HG03378 (cell line): Measurements from ENCODE around the gene TMEM119.
"Not testable (repeated sequence)": the region's sequence is repeated elsewhere in the genome, so short reads cannot be mapped to it uniquely, and the experiment has no call there.

Source experiments
- ATAC-seq: cut with Tn5 transposase; IDR thresholded peaks from one replicate; pipeline ENCODE4 v1.9.1; 2021; ENCODE audit warnings: mild to moderate bottlenecking, moderate library complexity; ENCODE audit not compliant: unreplicated experiment

TMEM119 gene

GRCh38 chr12:108589028-108589839 lies 8.7 kb downstream of the TMEM119 start:
- ATAC-seq = no peak

- ATAC-seq = no peak
Measured at GRCh38 chr12:108587826-108588225, 10.1 kb downstream of the TMEM119 start.

- ATAC-seq = no peak
Measured at GRCh38 chr12:108586306-108586705, 11.6 kb downstream of the TMEM119 start.

DNA sequence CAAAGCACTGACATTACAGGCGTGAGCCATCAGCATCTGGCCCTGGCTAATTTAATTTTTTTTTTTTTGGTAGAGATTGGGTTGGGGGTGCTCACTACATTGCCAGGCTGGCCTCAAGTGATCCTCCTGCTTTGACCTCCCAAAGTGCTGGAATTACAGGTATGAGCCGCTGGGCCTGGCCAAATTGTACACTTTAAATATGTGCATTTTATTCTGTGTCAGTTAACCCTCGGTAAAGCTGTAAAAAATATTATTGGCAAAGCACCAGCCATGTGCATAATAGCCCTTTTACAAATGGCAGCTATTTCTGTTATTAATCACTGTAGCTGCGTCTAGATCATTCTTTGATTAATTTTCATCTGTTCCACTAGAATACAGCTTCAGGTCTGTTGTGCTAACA lies 12.0 kb downstream of the TMEM119 start:
- ATAC-seq = no peak

- ATAC-seq = no peak
Measured at GRCh38 chr12:108584456-108585065, 13.3 kb downstream of the TMEM119 start.

DNA sequence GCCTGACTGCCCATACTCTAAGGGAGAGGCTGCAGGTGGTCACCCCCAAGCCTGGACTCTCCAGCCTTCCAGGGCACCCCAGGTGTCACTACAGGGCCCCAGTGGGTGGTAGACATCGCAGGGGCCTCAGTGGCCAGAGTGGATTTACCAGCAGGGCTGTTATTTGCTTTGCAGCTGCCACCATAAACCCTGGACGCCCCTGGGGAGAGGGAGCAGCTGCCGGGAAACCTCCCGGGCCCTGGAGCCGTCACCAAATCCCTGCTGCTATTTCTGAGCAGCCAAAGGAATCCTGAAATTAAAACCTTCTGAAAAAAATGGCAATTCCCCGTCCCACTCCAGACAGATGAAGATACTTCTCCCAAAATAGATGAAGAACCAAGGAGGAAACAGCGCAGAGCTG lies 13.9 kb downstream of the TMEM119 start:
- ATAC-seq = no peak

- no peak for ATAC-seq
Measured at GRCh38 chr12:108582978-108583770, 14.7 kb downstream of the TMEM119 start.

- ATAC-seq = no peak
Measured at GRCh38 chr12:108582509-108582908, 15.4 kb downstream of the TMEM119 start.

GRCh38 chr12:108581311-108582227 lies 16.3 kb downstream of the TMEM119 start:
- ATAC-seq = no peak

DNA sequence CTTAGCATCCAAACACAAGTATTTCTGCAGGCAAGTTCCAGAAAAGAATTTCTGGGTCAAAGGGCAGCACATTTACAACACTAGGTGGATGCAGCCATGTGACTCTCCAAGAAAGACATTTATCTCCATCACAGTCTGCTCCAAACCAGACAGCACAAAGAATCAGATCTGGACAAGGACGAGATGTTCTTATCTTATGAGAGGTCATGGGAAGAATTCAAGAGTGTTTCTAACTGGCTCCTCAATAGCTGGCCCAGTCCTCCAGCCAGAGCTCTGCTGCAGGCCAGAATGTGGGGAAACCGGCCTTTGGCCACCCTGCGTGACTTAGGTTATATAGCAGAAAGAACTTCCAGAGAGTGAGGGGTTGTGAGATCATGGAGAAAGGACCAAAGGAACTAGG lies 17.4 kb downstream of the TMEM119 start:
- no peak for ATAC-seq

DNA sequence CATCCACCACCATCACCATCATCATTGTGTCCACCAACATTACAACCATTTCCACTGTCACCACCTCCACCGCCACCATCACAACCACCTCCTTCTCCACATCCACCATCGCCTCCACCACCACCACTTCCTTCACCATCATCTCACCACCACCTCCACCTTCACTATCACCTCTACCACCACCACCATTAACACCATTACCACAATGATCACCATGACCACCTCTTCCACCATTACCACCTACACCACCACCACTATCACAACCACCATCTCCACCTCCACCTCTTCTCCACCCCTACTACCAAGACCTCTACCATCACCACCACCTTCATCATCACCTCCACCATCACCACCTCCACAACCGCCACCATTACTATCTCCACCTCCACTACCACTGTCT lies 19.1 kb downstream of the TMEM119 start:
- ATAC-seq = no peak

- ATAC-seq = no peak
Measured at GRCh38 chr12:108578264-108578663, 19.6 kb downstream of the TMEM119 start.

DNA sequence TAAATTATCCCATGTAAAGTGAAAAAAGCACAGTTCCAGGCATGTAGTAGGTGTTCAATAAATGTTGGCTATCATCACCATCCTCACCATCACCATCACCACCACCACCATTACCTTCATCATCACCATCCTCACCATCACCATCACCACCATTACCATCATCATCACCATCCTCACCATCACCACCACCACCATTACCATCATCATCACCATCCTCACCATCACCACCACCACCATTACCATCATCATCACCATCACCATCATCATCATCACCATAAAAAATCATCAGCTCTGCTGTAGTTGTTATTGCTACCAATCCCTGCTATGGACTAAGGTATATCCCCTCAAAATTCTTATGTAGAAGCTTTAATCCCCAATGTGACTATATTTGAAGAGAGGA lies 20.4 kb downstream of the TMEM119 start:
- ATAC-seq = no peak

- no peak for ATAC-seq
Measured at GRCh38 chr12:108576660-108577234, 21.1 kb downstream of the TMEM119 start.

DNA sequence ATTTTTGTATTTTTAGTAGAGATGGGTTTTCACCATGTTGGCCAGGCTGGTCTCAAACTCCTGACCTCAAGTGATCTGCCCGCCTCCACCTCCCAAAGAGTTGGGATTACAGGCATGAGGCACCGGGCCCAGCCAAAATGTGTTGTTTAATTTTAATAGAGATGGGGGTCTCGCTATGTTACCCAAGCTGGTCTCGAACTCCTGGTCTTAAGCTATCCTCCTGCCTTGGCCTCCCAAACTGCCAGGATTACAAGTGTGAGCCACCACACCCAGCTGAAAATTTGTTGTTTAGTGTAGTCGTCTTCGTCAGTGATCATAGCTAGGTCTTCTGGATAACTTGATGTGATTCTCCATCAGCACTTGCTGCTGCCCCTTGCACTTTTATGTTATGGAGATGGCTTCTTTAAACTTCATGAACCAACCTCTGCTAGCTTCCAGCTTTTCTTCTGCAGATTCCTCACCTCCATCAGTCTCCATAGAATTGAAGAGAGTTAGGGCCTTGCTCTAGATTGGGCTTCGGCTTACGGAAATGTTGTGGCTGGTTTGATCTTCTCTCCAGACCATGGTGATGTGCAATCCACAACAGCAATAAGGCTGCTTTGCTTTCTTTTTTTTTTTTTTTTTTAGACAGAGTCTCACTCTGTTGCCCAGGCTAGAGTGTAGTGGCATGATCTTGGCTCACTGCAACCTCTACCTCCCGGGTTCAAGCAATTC lies 22.5 kb downstream of the TMEM119 start:
- ATAC-seq = no peak

DNA sequence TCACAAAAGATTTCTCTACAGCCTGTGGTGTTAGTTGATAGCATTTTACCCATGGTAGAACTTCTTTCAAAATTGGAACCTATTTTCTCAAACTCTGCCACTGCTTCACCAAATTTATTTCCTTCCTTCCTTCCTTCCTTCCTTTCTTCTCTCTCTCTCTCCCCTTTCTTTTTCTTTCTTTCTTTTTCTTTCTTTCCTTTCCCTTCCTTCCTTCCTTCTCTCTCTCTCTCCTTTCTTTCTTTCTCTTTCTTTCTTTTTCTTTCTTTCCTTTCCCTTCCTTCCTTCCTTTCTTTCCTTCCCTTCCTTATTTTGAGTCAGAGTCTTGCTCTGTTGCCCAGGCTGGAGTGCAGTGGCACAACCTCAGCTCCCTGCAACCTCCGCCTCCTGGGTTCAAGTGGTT lies 23.6 kb downstream of the TMEM119 start:
- ATAC-seq = not testable (repeated sequence)

DNA sequence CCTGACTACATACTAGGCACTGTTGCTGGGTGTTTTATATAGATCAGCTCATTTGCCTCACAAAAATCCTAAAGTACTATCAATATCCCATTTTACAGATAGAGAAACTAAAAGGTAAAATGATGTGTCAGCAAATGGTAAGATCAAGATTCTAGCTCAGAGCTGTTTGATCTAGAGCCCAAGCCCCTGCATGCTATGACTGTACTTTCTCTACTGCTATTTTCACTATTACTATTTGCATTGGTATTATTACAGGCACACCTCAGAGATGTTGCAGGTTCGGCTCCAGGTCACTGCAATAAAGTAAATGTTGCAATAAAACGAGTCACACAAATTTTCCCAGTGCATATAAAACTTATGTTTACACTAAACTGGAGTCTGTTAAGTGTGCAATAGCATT lies 24.6 kb downstream of the TMEM119 start:
- no peak for ATAC-seq

DNA sequence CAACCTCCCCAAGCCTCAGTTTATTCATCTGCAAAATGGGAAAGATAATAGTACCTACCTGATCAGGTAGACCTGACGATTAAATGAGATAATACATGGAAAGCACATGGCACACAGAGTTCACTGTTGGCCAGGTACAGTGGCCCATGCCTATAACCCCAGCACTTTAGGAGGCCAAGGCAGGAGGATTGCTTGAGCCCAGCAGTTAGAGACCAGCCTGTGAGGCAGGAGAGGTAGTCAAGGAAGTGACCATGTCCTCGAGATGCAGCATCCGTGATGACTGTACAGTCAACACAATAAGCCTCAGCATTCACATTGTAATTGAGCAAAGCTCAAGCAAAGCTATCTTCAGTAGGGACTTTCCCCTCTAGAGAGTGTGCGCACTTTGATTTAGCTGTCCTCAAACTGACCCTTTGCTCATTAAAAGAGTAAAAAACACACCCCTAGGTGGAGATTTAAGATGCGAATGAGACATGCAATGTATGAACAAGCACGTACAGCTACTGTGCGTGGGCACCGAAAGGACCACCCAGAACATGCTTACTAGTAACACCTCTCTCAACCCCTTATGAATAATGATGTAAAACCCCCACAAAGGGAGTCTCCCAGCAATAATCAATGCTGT lies 25.6 kb downstream of the TMEM119 start:
- no peak for ATAC-seq

- ATAC-seq = no peak
Measured at GRCh38 chr12:108571609-108572165, 26.2 kb downstream of the TMEM119 start.
